ENCODE measurements around the gene COL11A2.

Gene COL11A2

GRCh38 chr6:33205191-33206026, 13.1 kb upstream of the COL11A2 start:
- no peak overlapping the region for H3K27ac ChIP-seq (ENCODE audit: low read length)
- peaks cover 23% of the 10 kb centered on the region for H3K36me3 ChIP-seq (ENCODE audit: control insufficient read depth, low read depth, low read length)
- peaks cover 31% of the 10 kb centered on the region for H3K27me3 ChIP-seq (ENCODE audit: control insufficient read depth, insufficient read depth, low read length)
- no peaks in the 10 kb centered on the region for H3K9me3 ChIP-seq (ENCODE audit: control insufficient read depth, low read depth, low read length)
- peaks cover 17% of the 10 kb centered on the region for H3K4me1 ChIP-seq (ENCODE audit: control insufficient read depth, low read depth, low read length)
- peak overlapping the region; percentile 49 for H3K9ac ChIP-seq (ENCODE audit: low read length)
- peak overlapping the region; percentile 77 for H3K4me3 ChIP-seq (ENCODE audit: low read length)

DNA sequence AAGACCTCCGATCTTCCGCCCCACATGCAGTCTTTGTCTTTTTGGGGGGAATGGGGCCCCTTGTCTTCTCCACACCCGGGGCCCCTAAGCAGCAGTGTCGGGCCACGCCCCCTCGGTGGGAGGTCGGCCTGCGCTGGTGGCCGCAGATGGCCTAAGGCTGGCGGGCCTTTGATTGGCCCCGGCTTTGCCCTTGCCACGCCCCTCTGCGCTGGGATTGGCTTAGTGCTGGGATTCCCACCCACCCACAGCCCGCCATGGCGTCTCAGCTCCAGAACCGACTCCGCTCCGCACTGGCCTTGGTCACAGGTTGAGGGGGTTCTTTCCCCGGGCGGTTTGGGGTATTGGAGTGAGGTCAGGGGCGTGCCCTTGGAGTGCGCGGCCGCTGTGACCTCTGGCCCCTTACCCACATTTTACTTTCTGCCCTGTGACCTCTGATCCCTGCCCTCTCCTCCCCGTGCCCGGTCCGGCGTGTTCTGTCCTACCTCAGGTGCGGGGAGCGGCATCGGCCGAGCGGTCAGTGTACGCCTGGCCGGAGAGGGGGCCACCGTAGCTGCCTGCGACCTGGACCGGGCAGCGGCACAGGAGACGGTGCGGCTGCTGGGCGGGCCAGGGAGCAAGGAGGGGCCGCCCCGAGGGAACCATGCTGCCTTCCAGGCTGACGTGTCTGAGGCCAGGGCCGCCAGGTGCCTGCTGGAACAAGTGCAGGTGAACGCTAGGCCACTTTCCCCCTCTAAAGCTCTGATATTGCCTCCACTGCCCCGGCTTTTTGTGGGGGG, 12.3 kb upstream of the COL11A2 start, which contains the start of gene HSD17B8:
Gene HSD17B8 (plus strand): TSS at position 241 of the 776 bp plus-strand sequence. CDS start 14 bp downstream, at position 255.
- Histone ChIP-seq H3K36me3 (ENCODE audit: control insufficient read depth, low read depth, low read length) (peaks cover 18% of the 10 kb centered on the region), H3K27ac (ENCODE audit: low read length) (no peak within 1 kb of the TSS)

DNA sequence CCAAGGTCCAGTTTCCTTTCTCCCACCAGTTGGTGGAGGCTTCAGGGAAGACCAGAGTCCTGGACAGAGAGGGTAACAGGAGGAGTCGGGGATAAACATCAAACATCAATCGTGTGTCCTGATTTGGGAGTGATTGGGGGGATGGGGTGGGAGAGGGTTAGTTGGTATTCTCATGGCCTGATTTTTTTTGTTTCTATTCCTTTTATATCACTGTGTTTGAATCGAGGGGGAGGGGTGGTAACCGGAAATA, 11.8 kb upstream of the COL11A2 start:
- H3K9me3 ChIP-seq (ENCODE audit: control insufficient read depth, low read depth, low read length) = no peaks in the 10 kb centered on the region
- H3K4me1 ChIP-seq (ENCODE audit: control insufficient read depth, low read depth, low read length) = peaks cover 22% of the 10 kb centered on the region
- peak overlapping the region; percentile 77 for H3K4me3 ChIP-seq (ENCODE audit: low read length)
- no peak overlapping the region for H3K27ac ChIP-seq (ENCODE audit: low read length)
- H3K36me3 ChIP-seq (ENCODE audit: control insufficient read depth, low read depth, low read length) = peaks cover 18% of the 10 kb centered on the region
- H3K27me3 ChIP-seq (ENCODE audit: control insufficient read depth, insufficient read depth, low read length) = peaks cover 31% of the 10 kb centered on the region
- H3K9ac ChIP-seq (ENCODE audit: low read length) = no peak overlapping the region

More for the DNA sequence above, 12.3 kb upstream of the COL11A2 start, which contains the start of gene HSD17B8:
- Histone ChIP-seq H3K9me3 (ENCODE audit: control insufficient read depth, low read depth, low read length) (no peaks in the 10 kb centered on the region), H3K4me1 (ENCODE audit: control insufficient read depth, low read depth, low read length) (peaks cover 18% of the 10 kb centered on the region), H3K4me3 (ENCODE audit: low read length) (peak within 1 kb of the TSS; percentile 77), H3K27me3 (ENCODE audit: control insufficient read depth, insufficient read depth, low read length) (peaks cover 31% of the 10 kb centered on the region), H3K9ac (ENCODE audit: low read length) (peak within 1 kb of the TSS; percentile 49)

DNA sequence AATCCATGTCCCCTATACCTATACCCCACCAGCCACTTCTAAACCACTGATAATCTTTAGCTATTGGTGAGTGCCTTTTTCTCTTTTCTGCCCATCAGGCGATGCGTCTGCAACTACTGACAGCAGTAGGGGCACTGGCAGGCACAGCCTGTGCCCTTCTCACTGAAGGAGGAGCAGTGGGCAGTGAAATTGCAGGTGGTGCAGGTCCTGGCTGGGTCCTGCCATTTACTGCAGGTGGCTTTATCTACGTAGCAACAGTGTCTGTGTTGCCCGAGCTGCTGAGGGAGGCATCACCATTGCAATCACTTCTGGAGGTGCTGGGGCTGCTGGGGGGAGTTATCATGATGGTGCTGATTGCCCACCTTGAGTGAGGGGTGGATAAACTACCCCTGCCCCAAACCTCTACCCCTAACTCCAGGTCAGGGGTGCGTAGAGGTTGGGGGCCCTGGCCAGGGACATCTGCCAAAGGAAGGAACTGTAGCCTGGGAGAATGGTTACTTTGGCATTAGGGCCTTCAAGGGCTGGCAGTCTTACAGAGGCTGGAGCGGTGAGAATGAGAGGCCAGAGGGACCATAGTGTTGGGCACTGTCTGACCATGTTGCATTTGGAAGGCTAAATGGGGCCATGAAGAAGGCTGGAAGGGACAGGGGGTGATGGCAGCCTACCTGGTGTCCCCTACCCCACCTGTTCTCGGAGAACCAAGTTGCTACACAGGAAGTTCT, 11.3 kb upstream of the COL11A2 start:
- H3K9me3 ChIP-seq (ENCODE audit: control insufficient read depth, low read depth, low read length) = no peaks in the 10 kb centered on the region
- no peak overlapping the region for H3K27ac ChIP-seq (ENCODE audit: low read length)
- peaks cover 31% of the 10 kb centered on the region for H3K27me3 ChIP-seq (ENCODE audit: control insufficient read depth, insufficient read depth, low read length)
- H3K9ac ChIP-seq (ENCODE audit: low read length) = no peak overlapping the region
- peaks cover 22% of the 10 kb centered on the region for H3K4me1 ChIP-seq (ENCODE audit: control insufficient read depth, low read depth, low read length)
- peaks cover 18% of the 10 kb centered on the region for H3K36me3 ChIP-seq (ENCODE audit: control insufficient read depth, low read depth, low read length)
- H3K4me3 ChIP-seq (ENCODE audit: low read length) = peak overlapping the region; percentile 77

DNA sequence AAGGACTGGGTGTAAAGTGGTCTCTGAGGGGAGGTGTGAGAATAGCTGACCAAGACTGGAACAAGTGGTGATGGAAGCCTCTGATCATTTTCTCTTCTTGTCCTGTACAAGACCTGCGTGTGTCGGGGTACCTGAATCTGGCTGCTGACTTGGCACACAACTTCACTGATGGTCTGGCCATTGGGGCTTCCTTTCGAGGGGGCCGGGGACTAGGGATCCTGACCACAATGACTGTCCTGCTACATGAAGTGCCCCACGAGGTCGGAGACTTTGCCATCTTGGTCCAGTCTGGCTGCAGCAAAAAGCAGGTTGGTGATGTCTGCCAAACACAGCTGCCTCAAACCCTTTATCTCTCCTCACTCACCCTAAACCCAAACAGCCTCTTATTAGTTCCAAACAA, 10.5 kb upstream of the COL11A2 start:
- Histone ChIP-seq H3K9me3 (ENCODE audit: control insufficient read depth, low read depth, low read length) (no peaks in the 10 kb centered on the region), H3K9ac (ENCODE audit: low read length) (no peak overlapping the region), H3K4me1 (ENCODE audit: control insufficient read depth, low read depth, low read length) (peaks cover 22% of the 10 kb centered on the region), H3K36me3 (ENCODE audit: control insufficient read depth, low read depth, low read length) (peaks cover 18% of the 10 kb centered on the region), H3K27me3 (ENCODE audit: control insufficient read depth, insufficient read depth, low read length) (peaks cover 29% of the 10 kb centered on the region), H3K4me3 (ENCODE audit: low read length) (no peak overlapping the region), H3K27ac (ENCODE audit: low read length) (no peak overlapping the region)

DNA sequence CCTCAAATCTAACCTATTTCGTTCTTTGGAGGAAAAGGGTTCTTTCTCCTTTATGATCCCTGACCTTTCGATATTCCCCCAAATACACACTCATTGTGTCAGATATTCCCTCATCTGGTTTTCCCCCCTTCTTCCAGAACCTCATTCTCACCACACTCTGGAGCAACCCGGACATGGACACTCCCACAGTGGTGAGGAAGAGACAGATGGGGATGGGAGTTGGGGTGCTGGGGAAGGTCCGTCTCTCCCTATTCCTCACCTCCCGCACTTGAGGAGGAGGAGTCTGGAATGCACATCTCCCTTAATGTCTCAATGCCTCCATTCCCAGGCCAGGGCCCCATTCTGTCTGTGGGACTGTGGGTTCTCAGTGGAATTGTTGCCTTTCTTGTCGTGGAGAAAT, 9.7 kb upstream of the COL11A2 start:
- H3K27ac ChIP-seq (ENCODE audit: low read length) = no peak overlapping the region
- peaks cover 22% of the 10 kb centered on the region for H3K4me1 ChIP-seq (ENCODE audit: control insufficient read depth, low read depth, low read length)
- peaks cover 18% of the 10 kb centered on the region for H3K36me3 ChIP-seq (ENCODE audit: control insufficient read depth, low read depth, low read length)
- peaks cover 20% of the 10 kb centered on the region for H3K27me3 ChIP-seq (ENCODE audit: control insufficient read depth, insufficient read depth, low read length)
- H3K9me3 ChIP-seq (ENCODE audit: control insufficient read depth, low read depth, low read length) = no peaks in the 10 kb centered on the region
- H3K9ac ChIP-seq (ENCODE audit: low read length) = peak overlapping the region; percentile 76
- peak overlapping the region; percentile 92 for H3K4me3 ChIP-seq (ENCODE audit: low read length)

DNA sequence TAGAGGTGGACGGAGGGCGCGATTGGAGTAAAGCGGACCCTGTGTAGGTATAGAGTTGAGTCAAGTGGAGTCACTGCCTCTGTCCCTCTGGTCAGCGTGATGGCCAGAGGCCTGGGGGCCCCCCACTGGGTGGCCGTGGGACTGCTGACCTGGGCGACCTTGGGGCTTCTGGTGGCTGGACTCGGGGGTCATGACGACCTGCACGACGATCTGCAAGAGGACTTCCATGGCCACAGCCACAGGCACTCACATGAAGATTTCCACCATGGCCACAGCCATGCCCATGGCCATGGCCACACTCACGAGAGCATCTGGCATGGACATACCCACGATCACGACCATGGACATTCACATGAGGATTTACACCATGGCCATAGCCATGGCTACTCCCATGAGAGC, 8.9 kb upstream of the COL11A2 start:
- no peaks in the 10 kb centered on the region for H3K9me3 ChIP-seq (ENCODE audit: control insufficient read depth, low read depth, low read length)
- peak overlapping the region; percentile 92 for H3K4me3 ChIP-seq (ENCODE audit: low read length)
- peaks cover 12% of the 10 kb centered on the region for H3K27me3 ChIP-seq (ENCODE audit: control insufficient read depth, insufficient read depth, low read length)
- peaks cover 19% of the 10 kb centered on the region for H3K36me3 ChIP-seq (ENCODE audit: control insufficient read depth, low read depth, low read length)
- H3K9ac ChIP-seq (ENCODE audit: low read length) = peak overlapping the region; percentile 76
- H3K27ac ChIP-seq (ENCODE audit: low read length) = peak overlapping the region; percentile 65
- peaks cover 20% of the 10 kb centered on the region for H3K4me1 ChIP-seq (ENCODE audit: control insufficient read depth, low read depth, low read length)

DNA sequence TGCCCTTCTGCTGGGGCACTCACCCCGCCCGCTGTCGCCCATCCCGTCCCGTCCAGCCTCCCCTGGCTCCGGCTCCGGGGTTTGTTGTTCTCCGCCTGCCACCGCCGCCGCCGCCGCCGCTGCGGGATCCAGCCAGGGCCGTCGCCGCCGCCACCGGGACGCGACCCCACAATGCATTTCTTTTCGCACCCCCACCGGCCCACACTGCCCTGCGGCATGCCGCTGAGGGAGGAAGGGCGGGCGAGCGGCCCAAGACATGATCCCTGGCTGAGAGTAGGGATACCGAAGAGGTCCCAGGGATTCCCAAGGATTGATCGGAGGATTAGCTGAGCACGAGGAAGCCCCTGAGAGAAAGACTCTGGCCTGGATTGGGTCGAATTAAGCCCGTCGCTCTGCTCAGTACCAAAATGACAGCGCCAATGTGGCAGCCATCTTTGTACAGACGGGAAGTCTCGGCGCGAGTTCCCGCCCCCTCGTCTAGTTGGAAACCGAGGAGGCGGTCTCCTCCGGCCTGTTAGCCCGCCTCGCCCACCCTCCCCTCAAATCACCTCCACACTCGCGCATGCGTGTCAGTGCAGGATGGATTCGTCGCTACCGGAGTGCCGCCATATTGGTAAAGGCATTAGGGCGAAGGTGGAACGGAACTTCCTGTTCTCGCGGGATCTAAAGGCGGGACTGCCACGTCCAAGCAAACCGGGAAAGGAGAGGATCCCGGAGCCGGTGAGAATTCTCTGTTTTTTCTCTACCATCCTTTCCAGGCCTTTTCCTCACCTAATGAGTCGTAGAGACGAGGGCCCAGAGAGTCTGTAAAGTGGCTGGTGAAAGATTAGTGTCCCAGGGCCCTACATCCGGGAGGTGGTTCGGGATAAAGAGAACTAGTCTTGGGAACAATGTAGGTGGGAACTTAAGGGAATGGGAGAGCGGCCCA, 8.2 kb upstream of the COL11A2 start, which contains the start of the genes RXRB and SLC39A7:
Gene RXRB (minus strand): TSS at position 447 of the 928 bp plus-strand sequence. CDS start 189 bp downstream, at position 258.
Gene SLC39A7 (plus strand): TSS at position 649 of the 928 bp plus-strand sequence. CDS start 379 bp downstream, outside the sequence.
- Histone ChIP-seq H3K9ac (ENCODE audit: low read length) (peak within 1 kb of the TSS; percentile 76), H3K4me3 (ENCODE audit: low read length) (peak within 1 kb of the TSS; percentile 92), H3K36me3 (ENCODE audit: control insufficient read depth, low read depth, low read length) (peaks cover 25% of the 10 kb centered on the region), H3K27me3 (ENCODE audit: control insufficient read depth, insufficient read depth, low read length) (peaks cover 5% of the 10 kb centered on the region), H3K9me3 (ENCODE audit: control insufficient read depth, low read depth, low read length) (no peaks in the 10 kb centered on the region), H3K27ac (ENCODE audit: low read length) (peak within 1 kb of the TSS; percentile 65), H3K4me1 (ENCODE audit: control insufficient read depth, low read depth, low read length) (peaks cover 20% of the 10 kb centered on the region)

GRCh38 chr6:33199687-33200218, 7.5 kb upstream of the COL11A2 start:
- H3K9me3 ChIP-seq (ENCODE audit: control insufficient read depth, low read depth, low read length) = no peaks in the 10 kb centered on the region
- H3K4me3 ChIP-seq (ENCODE audit: low read length) = peak overlapping the region; percentile 92
- peaks cover 15% of the 10 kb centered on the region for H3K4me1 ChIP-seq (ENCODE audit: control insufficient read depth, low read depth, low read length)
- no peaks in the 10 kb centered on the region for H3K27me3 ChIP-seq (ENCODE audit: control insufficient read depth, insufficient read depth, low read length)
- no peak overlapping the region for H3K27ac ChIP-seq (ENCODE audit: low read length)
- peaks cover 26% of the 10 kb centered on the region for H3K36me3 ChIP-seq (ENCODE audit: control insufficient read depth, low read depth, low read length)
- H3K9ac ChIP-seq (ENCODE audit: low read length) = peak overlapping the region; percentile 76

- no peak overlapping the region for H3K27ac ChIP-seq (ENCODE audit: low read length)
- H3K9ac ChIP-seq (ENCODE audit: low read length) = no peak overlapping the region
- peaks cover 26% of the 10 kb centered on the region for H3K36me3 ChIP-seq (ENCODE audit: control insufficient read depth, low read depth, low read length)
- H3K4me3 ChIP-seq (ENCODE audit: low read length) = peak overlapping the region; percentile 92
- H3K9me3 ChIP-seq (ENCODE audit: control insufficient read depth, low read depth, low read length) = no peaks in the 10 kb centered on the region
- peaks cover 12% of the 10 kb centered on the region for H3K4me1 ChIP-seq (ENCODE audit: control insufficient read depth, low read depth, low read length)
- H3K27me3 ChIP-seq (ENCODE audit: control insufficient read depth, insufficient read depth, low read length) = no peaks in the 10 kb centered on the region
These were observed 6.7 kb upstream of the COL11A2 start for GRCh38 chr6:33198853-33199436.
